Osteocyte (in vitro differentiated cells): ENCODE data around the gene CLMP. TPM values are rescaled to one million over a fixed set of nuclear protein-coding genes. Genes with fewer than 3 reads are reported as not detected.
A peak's percentile ranks its signal among the peaks of the same experiment; 100 is the strongest.

ENCODE experiments used
- DNase-seq: peaks from one replicate; pipeline ENCODE4 v3.0.0; 2021; ENCODE audit warnings: mixed read lengths; ENCODE audit not compliant: unreplicated experiment; ENCODE audit errors: extremely low spot score
- H3K27ac Mint-ChIP-seq: one replicate; pipeline ENCODE4 v1.8.0; 2021; ENCODE audit warnings: mild to moderate bottlenecking, mixed read lengths; ENCODE audit not compliant: unreplicated experiment
- H3K27me3 Mint-ChIP-seq: one replicate; pipeline ENCODE4 v1.8.0; 2021; ENCODE audit warnings: mixed read lengths; ENCODE audit not compliant: unreplicated experiment
- H3K36me3 Mint-ChIP-seq: one replicate; pipeline ENCODE4 v1.8.0; 2021; ENCODE audit warnings: mixed read lengths; ENCODE audit not compliant: unreplicated experiment
- H3K4me1 Mint-ChIP-seq: one replicate; pipeline ENCODE4 v1.8.0; 2021; ENCODE audit warnings: mixed read lengths; ENCODE audit not compliant: unreplicated experiment
- H3K4me3 Mint-ChIP-seq: one replicate; pipeline ENCODE4 v1.8.0; 2021; ENCODE audit warnings: mild to moderate bottlenecking, moderate library complexity, mixed read lengths; ENCODE audit not compliant: unreplicated experiment
- H3K9me3 Mint-ChIP-seq: one replicate; pipeline ENCODE4 v1.8.0; 2021; ENCODE audit warnings: mixed read lengths; ENCODE audit not compliant: unreplicated experiment
- CTCF ChIP-seq: fragments of 200-600 bp; sonication (generic); IDR thresholded peaks from 2 replicates; pipeline ENCODE4 v1.5.0; 2021; ENCODE audit warnings: antibody characterized with exemption, mild to moderate bottlenecking, moderate library complexity
- total RNA-seq: library from RNA; stranded (reverse); gene quantifications from 2 replicates; pipeline ENCODE4 v1.2.1, GENCODE V29; 2021

CLMP gene
- total RNA-seq, 1 donor from 2014 or later: 24.8 TPM

GRCh38 chr11:123184531-123184930, 10.5 kb downstream of the CLMP start:
- no peaks in the 10 kb centered on the region for H3K27me3 Mint-ChIP-seq
- peaks cover 59% of the 10 kb centered on the region for H3K4me1 Mint-ChIP-seq
- no peak for TF ChIP-seq CTCF
- H3K4me3 Mint-ChIP-seq: no peak overlapping the region
- no peaks in the 10 kb centered on the region for H3K9me3 Mint-ChIP-seq
- peaks cover 3% of the 10 kb centered on the region for H3K36me3 Mint-ChIP-seq
- no peak for DNase-seq
- H3K27ac Mint-ChIP-seq: no peak overlapping the region

- Mint-ChIP-seq H3K27me3 (no peaks in the 10 kb centered on the region), H3K9me3 (no peaks in the 10 kb centered on the region), H3K4me1 (peaks cover 60% of the 10 kb centered on the region), H3K27ac (no peak overlapping the region), H3K4me3 (no peak overlapping the region), H3K36me3 (peaks cover 5% of the 10 kb centered on the region)
- TF ChIP-seq CTCF: no peak
- DNase-seq: no peak
Observed at GRCh38 chr11:123183391-123184099, 11.5 kb downstream of the CLMP start.

DNA sequence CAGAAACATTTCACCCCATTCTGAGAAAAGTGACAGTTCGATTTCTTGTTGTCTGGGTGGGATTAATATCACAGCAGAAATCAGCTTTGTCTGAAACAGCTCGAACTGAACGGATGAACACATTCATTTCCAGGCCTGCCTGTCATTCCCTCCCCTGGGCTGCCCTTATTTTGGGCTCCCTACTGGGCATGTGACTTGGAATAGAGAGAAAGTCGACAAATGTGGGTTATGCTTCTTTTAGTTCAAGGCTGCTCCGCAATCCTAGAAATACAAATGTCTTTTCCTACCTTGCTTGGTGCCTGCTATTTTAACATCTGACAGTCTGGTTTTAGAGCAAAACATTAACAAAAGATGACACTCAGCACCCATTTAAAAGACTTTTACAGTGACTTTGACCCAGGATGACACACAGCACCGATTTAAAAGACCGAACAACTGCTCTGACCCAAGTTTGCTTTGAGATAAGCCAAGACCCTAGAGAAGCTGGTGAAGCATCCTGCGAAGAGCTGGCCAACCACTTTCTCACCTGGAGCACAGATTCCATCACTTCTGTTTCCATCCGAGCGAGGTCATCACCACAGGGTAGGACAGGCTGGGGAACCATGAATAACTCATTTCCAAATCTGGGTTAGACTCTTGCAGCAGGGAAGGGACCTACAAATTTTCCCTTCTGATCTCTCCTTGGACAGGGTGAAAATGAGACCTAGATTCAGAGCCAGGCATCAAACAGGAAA, 13.1 kb downstream of the CLMP start:
- H3K27me3 Mint-ChIP-seq: no peaks in the 10 kb centered on the region
- H3K36me3 Mint-ChIP-seq: peaks cover 5% of the 10 kb centered on the region
- H3K27ac Mint-ChIP-seq: no peak overlapping the region
- H3K9me3 Mint-ChIP-seq: no peaks in the 10 kb centered on the region
- H3K4me1 Mint-ChIP-seq: peaks cover 44% of the 10 kb centered on the region
- no peak for TF ChIP-seq CTCF
- H3K4me3 Mint-ChIP-seq: no peak overlapping the region
- DNase-seq: no peak

DNA sequence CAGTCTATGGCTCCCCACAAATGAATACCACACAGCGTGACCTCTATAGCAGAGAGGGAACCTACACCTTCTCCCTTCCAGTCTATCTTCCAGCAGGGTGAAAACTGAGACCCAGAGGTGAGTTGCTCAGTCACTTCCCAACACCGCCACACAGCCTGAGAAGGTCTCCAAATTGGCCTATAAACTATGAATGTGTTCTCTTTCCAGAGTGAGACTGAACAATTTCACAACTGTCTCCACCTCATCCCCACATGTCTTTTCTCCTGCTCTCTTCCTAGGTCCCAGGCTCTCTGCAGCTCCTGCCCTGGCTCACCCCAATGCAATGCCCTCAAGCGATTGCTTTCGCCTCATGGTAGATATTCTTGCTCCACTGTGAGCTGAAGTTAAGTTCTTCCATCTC, 14.0 kb downstream of the CLMP start:
- Mint-ChIP-seq H3K4me1 (peaks cover 43% of the 10 kb centered on the region), H3K27ac (no peak overlapping the region), H3K36me3 (peaks cover 5% of the 10 kb centered on the region), H3K9me3 (no peaks in the 10 kb centered on the region), H3K27me3 (no peaks in the 10 kb centered on the region), H3K4me3 (no peak overlapping the region)
- no peak for DNase-seq
- no peak for TF ChIP-seq CTCF

- no peak for DNase-seq
- Mint-ChIP-seq H3K9me3 (no peaks in the 10 kb centered on the region), H3K36me3 (peaks cover 5% of the 10 kb centered on the region), H3K4me1 (peaks cover 43% of the 10 kb centered on the region), H3K4me3 (no peak overlapping the region), H3K27me3 (no peaks in the 10 kb centered on the region), H3K27ac (peak overlapping the region; percentile 43)
- TF ChIP-seq CTCF: no peak
Observed at GRCh38 chr11:123180574-123180973, 14.5 kb downstream of the CLMP start.
